ENCODE data around the gene SLC35F1.

DNA sequence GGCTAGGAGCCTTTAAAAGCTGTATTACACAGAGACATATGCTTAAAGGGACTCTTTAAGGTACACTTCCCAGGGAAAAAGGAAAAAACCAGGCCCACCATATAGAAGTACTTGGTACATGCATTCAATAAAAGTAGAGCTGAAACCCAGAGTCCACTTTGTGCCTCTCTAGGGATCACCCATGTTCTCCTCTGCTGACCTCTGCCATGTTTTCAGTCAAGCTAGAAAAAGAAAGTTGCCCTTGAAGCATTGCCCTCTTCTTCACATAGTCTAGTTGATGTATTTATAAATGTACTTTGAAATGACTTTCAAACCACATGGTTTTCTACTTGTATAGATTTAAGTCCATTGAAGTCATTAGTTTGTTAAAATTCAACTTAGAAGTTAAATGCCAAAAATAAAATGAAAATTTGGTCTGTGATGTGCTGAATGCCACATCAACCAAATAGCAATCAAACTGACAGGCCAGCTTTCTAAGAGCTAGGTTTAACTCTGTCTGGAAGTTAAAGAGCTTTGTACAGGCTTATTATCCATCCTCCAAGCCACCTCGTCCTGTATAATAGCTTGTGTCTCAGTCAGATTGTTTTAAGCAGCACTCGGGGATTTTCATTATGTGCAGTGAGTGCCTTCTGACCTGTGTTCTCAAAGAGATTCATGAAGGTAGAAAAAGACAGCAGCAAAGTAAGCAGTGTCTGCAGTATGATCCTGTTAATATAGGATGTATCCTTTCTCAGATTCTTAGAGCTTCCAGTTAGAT lies 402.5 kb downstream of the SLC35F1 start:
- TF ChIP-seq, protein P1, sequence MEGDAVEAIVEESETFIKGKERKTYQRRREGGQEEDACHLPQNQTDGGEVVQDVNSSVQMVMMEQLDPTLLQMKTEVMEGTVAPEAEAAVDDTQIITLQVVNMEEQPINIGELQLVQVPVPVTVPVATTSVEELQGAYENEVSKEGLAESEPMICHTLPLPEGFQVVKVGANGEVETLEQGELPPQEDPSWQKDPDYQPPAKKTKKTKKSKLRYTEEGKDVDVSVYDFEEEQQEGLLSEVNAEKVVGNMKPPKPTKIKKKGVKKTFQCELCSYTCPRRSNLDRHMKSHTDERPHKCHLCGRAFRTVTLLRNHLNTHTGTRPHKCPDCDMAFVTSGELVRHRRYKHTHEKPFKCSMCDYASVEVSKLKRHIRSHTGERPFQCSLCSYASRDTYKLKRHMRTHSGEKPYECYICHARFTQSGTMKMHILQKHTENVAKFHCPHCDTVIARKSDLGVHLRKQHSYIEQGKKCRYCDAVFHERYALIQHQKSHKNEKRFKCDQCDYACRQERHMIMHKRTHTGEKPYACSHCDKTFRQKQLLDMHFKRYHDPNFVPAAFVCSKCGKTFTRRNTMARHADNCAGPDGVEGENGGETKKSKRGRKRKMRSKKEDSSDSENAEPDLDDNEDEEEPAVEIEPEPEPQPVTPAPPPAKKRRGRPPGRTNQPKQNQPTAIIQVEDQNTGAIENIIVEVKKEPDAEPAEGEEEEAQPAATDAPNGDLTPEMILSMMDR (IDR thresholded peaks at IDR 0.05; ENCODE audit: poor library complexity) = no peak
- TF ChIP-seq EZH2 (IDR thresholded peaks at IDR 0.05; ENCODE audit: borderline replicate concordance) (no peak), EZH2phosphoT487 (IDR thresholded peaks at IDR 0.05; ENCODE audit: low read depth, severe bottlenecking, unreplicated experiment) (no peak)

Data from hepatocyte (in vitro differentiated cells).